Keratinocyte (primary cell): ENCODE measurements around the gene MYOZ2.

Source experiments
- CTCF ChIP-seq, 3 experiments: IDR thresholded peaks in 1 of 3; conservative IDR thresholded peaks in 1 of 3; optimal IDR thresholded peaks in 1 of 3; 2 replicates in 2 of 3; 3 replicates in 1 of 3; pipeline versions ENCODE3 to v1.5.1; 2011; ENCODE audit warnings: low read length in 3 of 3, mild to moderate bottlenecking in 3 of 3, moderate library complexity in 2 of 3, control low read depth in 1 of 3, inconsistent platforms in 1 of 3; ENCODE audit not compliant: insufficient read depth in 2 of 3; ENCODE audit errors: extremely low read depth in 1 of 3
- EZH2 ChIP-seq: IDR thresholded peaks from one replicate; pipeline ENCODE4 v1.6.1; 2012; ENCODE audit warnings: inconsistent platforms, mild to moderate bottlenecking, low read length, moderate library complexity

- TF ChIP-seq CTCF (optimal IDR thresholded peaks at IDR 0.05 in 1 of 3, IDR thresholded peaks at IDR 0.05 in 1 of 3, conservative IDR thresholded peaks at IDR 0.05 in 1 of 3; ENCODE audit: extremely low read depth in 1 of 3, insufficient read depth in 2 of 3, low read length in 3 of 3) (no peak), EZH2 (no peak)
Observed at GRCh38 chr4:119104644-119105273, 30.9 kb upstream of the MYOZ2 start.
